COR-L47 (cell line): ENCODE data around the gene NLRP5.
"Not testable (repeated sequence)": the region's sequence is repeated elsewhere in the genome, so short reads cannot be mapped to it uniquely, and the experiment has no call there.

Experiments used
- DNase-seq: peaks from one replicate; lab custom pipeline; 2025; lab: John Stamatoyannopoulos, UW

The NLRP5 gene

DNA sequence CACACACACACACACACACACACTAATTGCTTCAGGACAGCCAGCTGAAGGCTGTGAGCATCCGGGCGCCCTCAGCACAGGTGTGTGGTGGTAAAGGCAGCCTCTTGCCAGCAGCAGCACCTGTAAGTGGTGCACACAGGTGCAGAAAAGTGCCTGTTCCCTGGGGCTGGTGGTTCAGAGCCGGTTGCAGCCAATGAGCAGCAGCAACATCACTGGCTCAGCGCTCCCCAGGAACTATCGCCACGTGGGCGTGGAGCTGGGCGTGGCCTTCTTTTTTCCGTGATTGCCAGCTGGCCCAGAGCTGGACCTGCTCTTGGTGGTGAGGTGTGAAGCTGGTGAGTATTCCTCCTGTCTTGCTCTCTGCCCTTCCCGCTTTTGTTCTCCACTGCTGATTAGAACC lies at the start of gene NLRP5:
TSS of gene NLRP5 (plus strand) at position 289 of the 400 bp plus-strand sequence.
- no peak for DNase-seq

DNA sequence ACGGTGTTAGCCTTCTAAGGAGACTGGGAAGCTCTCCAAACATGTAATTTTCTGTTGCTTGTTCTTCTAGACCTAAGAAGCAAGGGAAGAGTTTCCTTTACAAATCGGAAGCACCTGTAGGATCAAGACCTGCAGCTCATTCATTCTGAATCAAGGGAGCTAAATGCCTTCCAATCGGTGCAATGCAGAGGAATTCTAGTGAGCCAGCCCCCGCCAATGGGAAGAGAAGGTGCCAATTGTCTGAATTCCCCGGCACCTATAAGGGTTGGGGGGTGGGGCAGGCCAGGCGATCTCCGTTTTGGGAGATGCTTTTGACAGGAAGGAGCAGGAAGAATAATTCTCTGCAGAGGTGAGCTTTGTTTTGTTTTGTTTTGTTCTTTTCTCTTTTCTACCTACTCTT lies 47.4 kb upstream of the NLRP5 start:
- no peak for DNase-seq

DNA sequence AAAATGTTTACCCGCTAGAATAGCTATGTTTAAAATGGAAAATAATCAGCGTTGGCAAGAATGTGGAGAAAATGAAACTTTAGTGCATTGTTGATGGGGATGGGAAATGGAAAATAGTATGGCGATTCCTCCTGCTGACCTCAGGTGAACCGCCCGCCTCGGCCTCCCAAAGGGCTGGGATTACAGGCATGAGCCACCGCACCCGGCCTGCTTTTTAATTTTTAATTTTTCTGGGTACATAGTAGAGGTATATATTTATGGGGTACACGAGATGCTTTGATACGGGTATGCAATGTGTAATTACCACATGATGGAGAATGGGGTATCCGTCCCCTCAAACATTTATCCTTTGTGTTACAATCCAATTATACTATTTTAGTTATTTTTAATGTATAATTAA lies 46.3 kb upstream of the NLRP5 start:
- DNase-seq: no peak

DNA sequence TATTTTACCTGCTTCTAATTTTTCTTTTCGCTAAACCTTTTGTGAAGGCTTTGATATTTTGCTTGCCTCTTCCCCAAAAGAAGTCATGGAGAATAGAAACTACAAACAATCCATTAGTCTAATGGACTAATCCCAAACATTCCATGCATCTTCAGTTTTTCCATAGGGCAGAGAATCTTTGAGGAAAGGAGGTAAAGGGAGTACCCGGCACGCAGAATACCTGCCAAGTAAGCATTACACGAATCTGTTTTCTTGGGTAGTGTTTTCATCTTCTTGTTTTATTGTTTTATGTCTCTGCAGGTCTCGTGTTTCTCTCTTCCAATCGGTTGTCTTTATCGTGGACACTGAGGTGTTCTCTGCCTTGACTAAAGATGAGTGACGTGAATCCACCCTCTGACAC lies 39.0 kb upstream of the NLRP5 start, which contains the start of gene NLRP8:
TSS of gene NLRP8 (plus strand) at position 301 of the 400 bp plus-strand sequence.
- no peak for DNase-seq

- not testable (repeated sequence) for DNase-seq
Measured at GRCh38 chr19:55950566-55950965, 36.0 kb upstream of the NLRP5 start.

- DNase-seq: no peak
Measured at GRCh38 chr19:55956431-55956830, 30.1 kb upstream of the NLRP5 start.

DNA sequence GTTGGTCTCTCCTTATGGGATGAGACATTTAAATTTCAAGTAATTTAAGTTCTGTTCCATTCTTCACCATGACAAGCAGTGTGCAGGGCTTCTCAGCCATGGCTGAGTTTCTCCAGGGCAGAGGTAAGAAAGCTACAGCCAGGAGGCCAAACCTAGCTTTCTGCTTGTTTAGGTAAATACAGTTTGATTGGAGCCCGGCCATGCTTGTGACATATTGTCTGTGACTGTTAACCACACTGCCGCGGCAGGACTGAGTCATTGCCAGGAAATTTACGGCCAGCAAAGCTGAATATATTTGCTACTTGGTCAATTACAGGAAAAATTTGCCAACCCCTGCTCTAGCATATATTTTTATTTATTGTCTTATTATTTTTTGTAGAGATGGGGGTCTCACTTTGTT lies 28.2 kb upstream of the NLRP5 start:
- DNase-seq: no peak

DNA sequence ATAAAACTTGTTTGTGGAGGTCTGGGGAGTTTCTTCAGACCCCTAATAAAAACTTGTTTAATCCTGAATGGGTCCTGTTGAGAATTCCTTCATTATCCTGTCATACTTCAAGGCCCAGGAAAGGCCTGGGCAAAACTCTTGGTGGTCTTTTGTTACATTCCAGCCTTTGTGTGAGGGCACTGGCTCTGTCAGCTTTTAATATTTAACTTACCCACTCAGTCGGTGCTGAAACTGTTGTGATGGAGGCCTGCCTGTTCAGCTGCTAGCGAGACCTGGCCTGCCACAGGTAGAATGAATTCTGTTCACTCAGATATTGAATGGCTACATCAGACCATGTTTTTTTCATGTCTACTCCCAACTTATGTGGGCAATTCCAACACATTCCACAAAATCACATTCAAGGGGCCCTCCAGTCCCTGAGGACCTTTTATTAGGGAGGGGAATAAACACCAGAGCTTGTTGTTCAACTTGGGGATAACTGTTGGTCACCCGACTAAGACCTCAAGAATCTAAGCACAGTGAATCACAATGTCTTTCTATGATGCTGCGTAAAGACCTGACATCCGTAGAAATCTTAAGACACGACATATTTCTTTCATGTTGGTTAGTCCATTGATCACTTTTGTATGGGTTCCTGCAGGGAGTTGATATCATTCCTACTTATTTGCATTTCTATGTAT lies 26.4 kb upstream of the NLRP5 start:
- DNase-seq: no peak

- DNase-seq: no peak
Measured at GRCh38 chr19:55962186-55962585, 24.4 kb upstream of the NLRP5 start.

DNA sequence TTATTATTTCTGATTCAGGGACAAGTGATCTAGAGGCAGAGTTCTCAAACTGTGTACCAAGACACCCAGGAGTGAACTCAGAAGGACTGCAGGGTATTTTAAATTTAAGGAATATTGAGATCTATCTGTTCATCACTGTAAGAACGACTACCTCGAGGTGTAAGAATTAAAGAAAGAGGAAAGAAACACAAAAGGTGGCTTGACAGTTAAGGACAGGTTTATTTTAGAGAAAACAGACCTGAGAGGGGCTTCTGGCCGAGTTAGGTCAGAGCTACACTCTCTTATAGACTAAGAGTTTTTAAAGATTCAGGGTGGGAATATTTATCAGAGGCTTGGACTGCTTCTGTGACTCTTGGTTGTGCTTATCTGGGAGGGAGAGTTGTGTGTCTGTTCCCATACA lies 12.6 kb upstream of the NLRP5 start:
- no peak for DNase-seq

- DNase-seq: no peak
Measured at GRCh38 chr19:55980415-55980814, 6.2 kb upstream of the NLRP5 start.

DNA sequence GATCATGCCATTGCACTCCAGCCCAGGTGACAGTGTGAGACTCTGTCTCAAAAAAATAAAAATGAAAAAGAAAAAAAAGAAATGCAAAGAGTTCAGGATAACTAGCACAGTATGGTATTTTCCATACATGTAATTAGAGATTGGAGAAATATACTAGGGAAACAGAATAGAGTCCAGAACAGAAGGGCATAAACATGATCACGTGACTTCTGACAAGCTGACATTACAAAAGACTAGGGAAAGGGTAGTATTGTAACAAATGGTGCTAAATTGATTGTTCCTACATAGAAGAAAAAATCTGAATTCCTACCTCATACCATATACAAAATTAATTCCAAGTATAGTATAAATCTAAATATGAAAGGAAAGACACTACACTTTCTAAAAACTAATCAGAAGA lies 1.3 kb upstream of the NLRP5 start:
- DNase-seq: no peak

- DNase-seq: no peak
Measured at GRCh38 chr19:55990831-55991230, 4.3 kb downstream of the NLRP5 start.

DNA sequence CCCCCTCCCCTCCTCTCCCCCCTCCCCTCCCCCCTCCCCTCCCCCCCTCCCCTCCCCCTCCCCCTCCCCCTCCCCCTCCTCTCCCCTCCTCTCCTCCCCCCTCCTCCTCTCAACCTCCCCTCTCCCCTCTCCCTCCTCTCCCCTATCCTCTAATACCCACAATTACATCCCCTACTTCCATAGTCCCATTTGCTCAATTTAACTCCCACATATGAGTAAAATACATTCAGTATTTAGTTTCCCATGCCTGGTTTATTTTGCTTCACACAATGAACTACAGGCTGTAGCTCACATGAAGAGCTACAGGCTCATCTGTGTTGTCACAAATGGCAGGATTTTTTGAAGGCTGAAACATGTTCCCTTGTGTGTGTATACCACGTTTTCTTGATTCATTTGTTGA lies 6.9 kb downstream of the NLRP5 start:
- no peak for DNase-seq

DNA sequence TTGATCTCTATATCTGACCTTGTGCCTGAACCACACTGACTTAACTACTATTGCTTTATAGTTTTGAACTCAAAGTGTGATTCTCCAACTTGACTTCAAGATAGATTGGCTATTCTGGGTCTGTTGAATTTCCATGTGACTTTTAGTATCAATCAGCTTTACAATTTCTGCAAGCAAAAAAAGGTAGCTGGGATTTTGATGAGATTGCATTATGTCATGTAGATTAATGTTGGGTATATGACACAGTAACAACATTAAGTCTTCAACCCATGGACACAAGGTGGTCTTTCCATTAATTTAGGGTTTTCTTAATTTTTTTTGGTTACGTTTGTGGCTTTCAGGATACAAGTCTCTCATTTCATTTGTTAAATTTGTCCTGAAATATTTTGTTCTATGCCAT lies 28.2 kb downstream of the NLRP5 start:
- DNase-seq: no peak

DNA sequence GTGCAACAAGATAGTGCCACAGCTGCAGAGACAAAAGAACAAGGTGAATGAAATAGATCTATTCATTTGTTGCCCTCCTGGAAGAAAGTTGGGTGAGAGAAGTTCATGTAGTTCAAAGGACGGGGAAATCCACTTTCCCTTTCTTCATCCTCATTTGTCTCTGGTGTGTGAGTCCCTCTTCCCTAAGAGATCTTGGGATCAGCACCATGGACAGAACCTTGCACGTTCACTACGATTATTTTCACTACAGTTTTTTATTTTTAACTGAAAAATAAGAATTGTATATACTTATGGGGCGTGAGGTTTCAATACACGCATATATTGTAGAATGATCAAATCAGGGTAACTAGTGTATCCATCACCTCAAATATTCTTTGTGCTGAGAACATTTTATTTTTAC lies 29.2 kb downstream of the NLRP5 start:
- no peak for DNase-seq

DNA sequence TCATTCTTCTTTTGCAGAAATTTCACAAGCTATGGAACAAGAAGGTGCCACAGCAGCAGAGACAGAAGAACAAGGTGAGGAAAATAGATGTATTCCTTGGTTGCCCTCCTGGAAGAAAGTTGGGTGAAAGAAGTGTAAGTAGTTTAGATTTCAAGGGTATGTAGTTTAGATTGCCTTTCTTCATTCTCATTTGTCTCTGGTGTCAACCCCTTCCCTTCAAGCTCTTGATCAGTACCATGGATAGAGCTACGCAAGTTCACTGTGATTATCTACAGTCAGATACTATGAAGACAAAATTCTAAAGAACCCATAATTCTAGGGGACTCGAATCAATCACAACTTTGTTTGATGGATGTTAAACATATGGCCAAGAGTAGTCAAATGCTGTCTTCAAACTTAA lies 32.8 kb downstream of the NLRP5 start:
- not testable (repeated sequence) for DNase-seq

GRCh38 chr19:56020355-56020975 lies 33.9 kb downstream of the NLRP5 start:
- not testable (repeated sequence) for DNase-seq

- DNase-seq: no peak
Measured at GRCh38 chr19:56026769-56027168, 40.2 kb downstream of the NLRP5 start.

DNA sequence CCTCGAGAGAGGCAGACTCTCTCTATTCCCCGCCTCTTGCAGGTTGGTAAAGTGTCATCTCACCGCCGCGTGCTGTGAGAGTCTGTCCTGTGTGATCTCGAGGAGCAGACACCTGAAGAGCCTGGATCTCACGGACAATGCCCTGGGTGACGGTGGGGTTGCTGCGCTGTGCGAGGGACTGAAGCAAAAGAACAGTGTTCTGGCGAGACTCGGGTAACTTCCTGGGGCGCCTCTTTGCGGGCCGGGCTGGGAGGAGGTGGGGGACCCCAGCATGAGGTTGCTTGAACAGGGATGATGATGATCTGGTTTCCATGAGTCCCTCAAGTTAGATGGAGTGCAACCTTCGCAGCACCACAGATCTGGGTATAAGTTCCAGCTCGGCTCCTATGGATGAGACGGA lies 67.0 kb downstream of the NLRP5 start:
- no peak for DNase-seq

- peak; percentile 39 for DNase-seq
Measured at GRCh38 chr19:56066152-56067023, 79.8 kb downstream of the NLRP5 start.

DNA sequence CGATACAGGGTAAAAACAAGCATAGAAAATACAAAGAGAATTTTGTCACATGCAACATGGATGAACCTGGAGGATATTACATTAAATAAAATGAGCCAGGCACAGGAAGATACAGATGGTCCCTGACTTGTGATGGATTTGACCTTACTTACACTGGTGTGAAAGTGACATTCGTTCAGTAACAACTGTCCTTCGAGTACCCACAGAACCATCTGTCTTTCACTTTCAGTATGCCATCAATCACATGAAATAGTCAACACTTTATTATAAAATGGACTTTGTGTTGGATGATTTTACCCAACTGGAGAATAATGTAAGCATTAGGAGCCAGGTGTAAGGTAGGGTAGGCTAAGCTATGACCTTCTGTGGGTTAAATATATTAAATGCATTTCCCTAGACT lies 83.1 kb downstream of the NLRP5 start:
- DNase-seq: no peak

DNA sequence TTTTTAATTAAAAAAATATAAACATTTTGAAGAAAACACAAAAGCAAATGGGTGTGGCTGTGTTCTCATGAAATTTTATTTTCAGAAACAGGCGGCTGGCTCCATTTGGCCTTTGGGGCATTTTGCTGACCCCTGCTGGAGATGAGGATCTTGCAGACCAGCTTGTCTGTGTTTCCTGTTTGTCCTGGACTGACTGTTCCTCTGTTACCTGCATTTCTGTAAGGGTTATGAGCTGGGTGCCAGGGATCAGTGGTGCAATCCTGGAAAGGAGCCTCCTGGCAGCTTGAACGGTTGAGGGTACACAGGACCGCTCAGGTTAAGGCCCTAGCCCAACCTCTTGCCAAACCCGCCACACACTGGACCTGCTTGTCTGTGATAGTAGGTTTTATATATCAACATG lies 84.6 kb downstream of the NLRP5 start:
- peak; percentile 1 for DNase-seq
